ENCODE results near the gene WDR86. TPM values are rescaled to one million over a fixed set of nuclear protein-coding genes. Genes with fewer than 3 reads are reported as not detected.

WDR86 gene
- total RNA-seq, 2 experiments from 2014 or later: 0.29 TPM; not detected in 1

DNA sequence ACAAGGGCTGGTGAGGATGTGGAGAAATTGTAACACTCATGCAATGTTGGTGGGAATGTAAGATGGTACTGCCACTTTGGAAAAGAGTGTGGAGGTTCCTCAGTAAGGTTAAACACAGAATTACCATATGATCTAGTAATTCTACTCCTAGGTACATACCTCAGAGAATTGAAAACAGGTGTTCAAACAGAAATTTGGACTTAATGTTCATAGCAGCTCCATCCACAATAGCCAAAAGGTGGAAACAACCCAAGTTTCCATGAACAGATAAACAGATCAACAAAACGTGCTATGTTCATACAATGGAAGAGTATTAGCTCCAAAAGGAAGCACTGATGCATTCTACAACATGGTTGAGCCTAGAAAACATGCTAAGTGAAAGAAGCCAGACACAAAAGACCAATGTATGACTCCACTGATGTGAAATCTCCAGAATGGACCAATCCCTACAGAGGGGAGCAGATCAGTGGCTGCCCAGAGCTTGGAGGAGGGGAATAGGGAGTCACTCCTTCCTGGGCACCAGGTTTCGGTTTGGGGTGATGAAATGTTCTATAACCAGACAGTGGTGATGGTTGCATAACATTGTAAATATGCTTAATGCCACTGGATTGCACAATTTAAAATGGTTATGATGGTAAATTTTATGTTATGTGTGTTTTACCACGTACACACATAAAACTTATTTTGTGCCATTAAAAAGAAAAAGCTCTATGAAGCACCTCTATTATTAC, 5.7 kb upstream of the WDR86 start:
- no peak overlapping the region for H3K4me3 Mint-ChIP-seq
- H3K27ac Mint-ChIP-seq: no peak overlapping the region
- DNase-seq (no peak), ATAC-seq (no peak)
- peaks cover 10% of the 10 kb centered on the region for H3K4me1 Mint-ChIP-seq
- peaks cover 4% of the 10 kb centered on the region for H3K9me3 Mint-ChIP-seq (ENCODE audit: low read depth)
- CTCF ChIA-PET: interaction anchor here (1.0 to 1.1 kb wide), 2 partner anchors 33 to 344 kb away, joined by 3 to 4 read pairs; no protein-coding TSS in a partner anchor
- peaks cover 65% of the 10 kb centered on the region for H3K27me3 Mint-ChIP-seq
- no peaks in the 10 kb centered on the region for H3K36me3 Mint-ChIP-seq

DNA sequence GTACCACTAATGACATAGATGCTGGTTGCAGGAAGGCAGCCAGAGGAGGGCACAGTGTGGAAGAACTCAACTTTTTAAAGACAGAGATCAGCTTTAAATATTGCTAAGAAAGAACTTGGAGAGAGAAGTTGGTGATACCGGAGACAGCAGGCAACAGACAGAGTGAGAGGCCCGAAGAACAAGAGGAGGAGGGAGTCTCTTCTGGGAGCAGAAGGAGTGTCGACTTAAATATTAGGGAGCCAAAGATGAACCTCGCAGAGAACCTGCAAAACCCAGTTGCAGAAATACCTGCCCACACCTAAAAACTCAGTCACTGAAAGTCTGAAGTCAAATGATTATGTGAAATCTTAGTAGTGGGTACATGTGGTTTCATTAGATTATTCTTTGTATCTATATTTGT, 3.4 kb upstream of the WDR86 start:
- H3K27me3 Mint-ChIP-seq: peaks cover 70% of the 10 kb centered on the region
- ATAC-seq (no peak), DNase-seq (no peak)
- H3K27ac Mint-ChIP-seq: no peak overlapping the region
- peaks cover 19% of the 10 kb centered on the region for H3K4me1 Mint-ChIP-seq
- H3K4me3 Mint-ChIP-seq: no peak overlapping the region
- CTCF ChIA-PET: no interaction called here
- H3K36me3 Mint-ChIP-seq: no peaks in the 10 kb centered on the region
- peaks cover 3% of the 10 kb centered on the region for H3K9me3 Mint-ChIP-seq (ENCODE audit: low read depth)

DNA sequence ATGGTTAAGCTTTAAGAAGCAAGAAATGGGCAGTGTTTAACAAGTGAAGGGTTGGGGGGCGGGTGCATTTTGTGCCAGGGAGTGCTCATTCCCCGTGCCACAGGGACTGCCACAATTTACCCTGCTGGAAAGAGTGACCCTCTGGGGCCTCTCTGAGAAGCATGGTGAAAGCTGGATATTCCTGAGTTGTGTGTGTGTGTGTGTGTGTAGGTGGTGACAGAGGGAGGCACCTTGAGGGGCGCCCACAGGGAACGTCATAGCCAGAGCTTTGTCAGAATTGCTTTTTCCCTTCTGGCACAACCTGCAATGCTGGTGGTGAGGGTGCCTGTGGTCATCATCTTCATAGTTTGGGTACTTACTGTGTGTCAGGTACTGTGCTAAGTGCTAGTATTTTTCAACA, 2.5 kb upstream of the WDR86 start:
- Mint-ChIP-seq H3K4me1 (peaks cover 19% of the 10 kb centered on the region), H3K27me3 (peaks cover 65% of the 10 kb centered on the region), H3K36me3 (no peaks in the 10 kb centered on the region), H3K9me3 (ENCODE audit: low read depth) (no peaks in the 10 kb centered on the region), H3K4me3 (no peak overlapping the region), H3K27ac (no peak overlapping the region)
- ATAC-seq (no peak), DNase-seq (no peak)
- CTCF ChIA-PET: interaction anchor here (1.2 to 1.9 kb wide), 2 partner anchors 16 to 37 kb away, joined by 3 to 11 read pairs; no protein-coding TSS in a partner anchor

DNA sequence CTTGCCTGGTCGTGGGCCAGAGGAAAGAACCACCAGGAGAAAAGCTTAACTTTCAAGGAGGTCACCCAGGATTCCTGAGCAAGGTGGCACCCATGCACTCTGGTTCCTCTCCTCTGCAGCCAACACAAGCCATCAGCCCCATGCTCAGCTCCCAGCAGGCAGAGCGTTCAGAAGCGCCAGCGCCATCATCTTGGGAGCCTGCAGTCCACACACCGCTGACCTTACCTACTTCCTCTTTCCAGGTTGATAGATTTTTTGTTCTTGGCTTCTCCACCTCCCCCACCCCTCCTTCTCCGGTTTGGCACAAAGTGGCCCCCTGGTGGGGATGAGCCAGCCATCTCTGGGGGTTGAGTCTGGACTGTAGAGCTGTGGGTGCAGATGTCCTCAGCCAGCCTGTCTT, 1.7 kb upstream of the WDR86 start:
- no peak for ATAC-seq
- Mint-ChIP-seq H3K9me3 (ENCODE audit: low read depth) (no peaks in the 10 kb centered on the region), H3K27me3 (peaks cover 60% of the 10 kb centered on the region), H3K4me3 (no peak overlapping the region), H3K4me1 (peaks cover 19% of the 10 kb centered on the region), H3K27ac (no peak overlapping the region), H3K36me3 (no peaks in the 10 kb centered on the region)
- DNase-seq: no peak
- CTCF ChIA-PET: interaction anchor here (1.2 to 1.9 kb wide), 2 partner anchors 17 to 37 kb away, joined by 3 to 11 read pairs; no protein-coding TSS in a partner anchor

DNA sequence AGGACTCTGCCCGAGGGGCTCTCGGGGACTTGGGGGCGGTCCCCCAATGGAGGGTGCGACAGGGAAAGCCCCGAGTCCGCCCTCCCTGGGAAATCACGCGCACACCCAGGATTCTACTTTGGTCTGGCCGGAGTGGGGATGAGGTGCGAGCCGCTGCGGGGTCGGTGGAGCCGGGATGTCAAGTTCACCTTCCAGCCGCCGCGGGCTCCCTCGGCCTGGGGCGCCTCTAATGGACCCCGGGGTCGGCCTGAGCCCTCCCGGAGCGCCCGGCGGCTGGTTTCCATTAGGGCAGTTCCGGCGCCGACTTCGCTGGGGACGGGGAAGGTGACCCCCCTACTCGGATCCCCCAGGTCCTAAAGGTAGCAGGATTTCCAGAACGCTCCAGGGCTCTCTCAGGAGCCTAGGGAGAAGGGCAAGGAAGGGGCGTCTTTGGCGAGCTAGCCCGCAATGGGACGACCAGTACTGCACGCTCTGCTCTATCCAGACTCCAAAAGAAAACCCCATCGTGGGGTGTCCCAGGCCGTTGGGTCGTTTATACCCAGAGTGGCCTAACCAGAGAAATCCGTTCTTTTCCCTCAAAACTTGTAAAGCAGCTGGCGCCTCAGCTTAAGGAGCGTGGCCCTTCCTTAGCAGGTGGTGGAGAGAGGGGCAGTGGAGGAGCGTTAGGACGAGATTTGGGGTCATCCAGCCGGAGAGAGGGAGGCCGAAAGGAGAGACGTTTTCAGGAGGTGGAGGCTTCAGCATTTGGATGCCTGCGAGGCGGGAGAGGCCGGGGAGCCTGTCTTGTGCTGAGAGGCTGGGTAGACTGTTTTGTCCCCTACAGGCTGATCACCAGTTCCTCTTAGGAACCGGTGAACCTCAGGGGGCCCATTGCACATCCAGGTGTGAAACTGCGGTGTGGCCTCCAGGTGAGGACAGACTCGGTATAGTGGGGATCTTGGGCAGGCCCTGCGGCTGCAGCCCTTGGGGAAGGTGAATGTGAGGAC, 860 bp upstream of the WDR86 start:
- peaks cover 19% of the 10 kb centered on the region for H3K4me1 Mint-ChIP-seq
- H3K27me3 Mint-ChIP-seq: peaks cover 59% of the 10 kb centered on the region
- H3K9me3 Mint-ChIP-seq (ENCODE audit: low read depth): no peaks in the 10 kb centered on the region
- DNase-seq (no peak), ATAC-seq (no peak)
- no peak overlapping the region for H3K4me3 Mint-ChIP-seq
- H3K36me3 Mint-ChIP-seq: no peaks in the 10 kb centered on the region
- no peak overlapping the region for H3K27ac Mint-ChIP-seq
- CTCF ChIA-PET: interaction anchor here (0.6 to 1.9 kb wide), 3 partner anchors 18 to 42 kb away, joined by 3 to 11 read pairs (median 3); no protein-coding TSS in a partner anchor

DNA sequence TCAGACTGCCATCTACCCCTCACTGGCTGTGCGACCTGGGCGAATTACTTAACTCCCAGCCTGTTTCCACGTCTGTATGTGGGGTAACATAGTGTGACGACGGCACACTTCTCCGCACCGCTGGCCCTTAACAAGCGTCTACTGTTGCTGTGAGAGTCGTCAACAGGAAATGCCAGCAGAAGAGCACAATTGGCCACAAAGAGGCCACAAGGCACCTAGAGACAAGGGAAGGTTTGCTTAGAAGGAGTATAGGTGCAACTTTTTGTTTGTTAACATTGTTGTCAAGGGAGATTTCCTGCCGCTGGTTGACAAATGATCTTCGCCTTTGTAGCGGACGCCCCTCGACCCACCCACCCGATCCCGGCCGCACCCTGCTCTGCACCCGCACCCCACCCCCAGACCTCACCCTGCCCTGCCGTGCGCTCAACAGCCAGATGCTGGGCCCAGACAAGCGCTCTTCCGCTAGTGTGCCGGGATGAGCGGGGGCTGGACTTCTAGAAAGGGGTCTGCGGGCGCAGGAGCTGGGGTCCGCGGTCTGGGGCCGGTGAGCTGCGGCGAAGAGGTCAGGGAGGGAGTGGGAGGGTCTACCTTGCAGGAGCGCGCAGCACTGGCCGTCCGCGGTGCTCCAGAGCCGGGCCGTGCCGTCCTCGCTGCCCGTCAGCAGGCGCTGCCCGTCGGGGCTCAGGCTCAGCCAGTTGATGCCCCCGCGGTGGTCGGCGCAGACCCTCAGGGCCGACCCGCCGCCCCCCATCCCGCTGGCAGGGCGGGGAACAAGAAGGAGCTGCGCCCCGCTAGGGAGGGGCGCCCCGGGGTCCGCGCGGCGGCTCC, 785 bp downstream of the WDR86 start:
- Mint-ChIP-seq H3K27me3 (peaks cover 49% of the 10 kb centered on the region), H3K36me3 (no peaks in the 10 kb centered on the region), H3K4me1 (peaks cover 17% of the 10 kb centered on the region), H3K4me3 (peak overlapping the region; percentile 45), H3K27ac (peak overlapping the region; percentile 54), H3K9me3 (ENCODE audit: low read depth) (no peaks in the 10 kb centered on the region)
- DNase-seq (peak; percentile 74), ATAC-seq (peak; percentile 80)
- CTCF ChIA-PET: interaction anchor here (0.7 to 1.7 kb wide), 2 partner anchors 39 to 58 kb away, joined by 3 read pairs; no protein-coding TSS in a partner anchor

DNA sequence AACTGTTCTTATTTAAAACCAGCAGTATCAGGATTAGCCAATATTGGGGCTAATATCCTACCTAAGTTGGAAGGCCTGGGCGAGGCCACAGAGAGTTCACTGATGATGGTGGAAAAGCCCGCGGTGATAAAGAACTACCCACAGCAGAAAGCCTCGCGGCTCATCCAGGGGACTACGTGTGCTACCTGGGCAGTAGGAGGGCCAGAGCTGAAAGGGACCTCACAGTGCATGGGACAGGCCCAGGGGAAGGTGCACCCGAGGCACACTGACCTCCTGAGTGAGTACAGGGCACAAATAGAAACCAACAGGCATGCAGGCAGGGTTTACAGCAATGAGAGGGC, 1.4 kb downstream of the WDR86 start:
- Mint-ChIP-seq H3K4me1 (peaks cover 16% of the 10 kb centered on the region), H3K4me3 (no peak overlapping the region), H3K9me3 (ENCODE audit: low read depth) (no peaks in the 10 kb centered on the region), H3K27ac (peak overlapping the region; percentile 54), H3K27me3 (peaks cover 43% of the 10 kb centered on the region), H3K36me3 (no peaks in the 10 kb centered on the region)
- ATAC-seq (no peak), DNase-seq (no peak)
- CTCF ChIA-PET: interaction anchor here (1.7 kb wide), 1 partner anchor 58 kb away, joined by 3 read pairs; no protein-coding TSS in a partner anchor

DNA sequence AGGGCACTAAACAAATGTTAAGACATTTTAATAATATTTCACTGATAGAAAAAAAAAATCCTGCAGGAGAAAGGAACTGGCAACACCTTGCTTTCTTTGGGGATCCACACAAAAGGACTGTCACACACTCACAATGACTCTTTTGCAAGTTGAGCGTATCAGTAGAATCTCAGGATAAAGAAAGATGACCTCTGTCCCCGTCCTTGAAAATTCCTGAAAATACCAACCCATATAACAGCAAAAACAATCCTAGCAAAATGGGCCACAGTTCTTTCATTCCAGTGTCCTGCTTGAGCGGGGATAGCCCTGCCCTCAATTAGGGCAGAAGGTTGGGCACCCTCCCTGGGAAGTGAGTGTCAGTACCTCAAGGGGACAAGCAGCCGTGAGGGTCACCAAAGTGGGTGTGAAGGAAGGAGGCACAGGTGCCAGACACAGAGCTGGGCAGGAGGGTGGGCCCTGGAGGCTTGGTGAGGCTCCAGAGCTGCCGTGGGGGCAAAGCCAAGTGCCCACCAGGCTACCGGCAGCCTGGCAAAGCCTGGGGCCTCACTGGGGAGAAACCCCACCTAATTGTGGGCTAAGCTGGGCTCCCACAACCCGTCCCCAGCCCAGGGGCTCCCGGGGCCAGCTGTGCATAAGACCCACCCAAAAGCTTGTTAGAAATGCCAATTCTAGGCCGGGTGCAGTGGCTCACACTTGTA, 2.8 kb downstream of the WDR86 start:
- Mint-ChIP-seq H3K27me3 (peaks cover 29% of the 10 kb centered on the region), H3K4me3 (no peak overlapping the region), H3K36me3 (no peaks in the 10 kb centered on the region), H3K27ac (no peak overlapping the region), H3K4me1 (peaks cover 16% of the 10 kb centered on the region), H3K9me3 (ENCODE audit: low read depth) (no peaks in the 10 kb centered on the region)
- no peak for DNase-seq
- no peak for ATAC-seq
- CTCF ChIA-PET: interaction anchor here (2.4 kb wide), 1 partner anchor 41 kb away, joined by 8 read pairs; no protein-coding TSS in a partner anchor

DNA sequence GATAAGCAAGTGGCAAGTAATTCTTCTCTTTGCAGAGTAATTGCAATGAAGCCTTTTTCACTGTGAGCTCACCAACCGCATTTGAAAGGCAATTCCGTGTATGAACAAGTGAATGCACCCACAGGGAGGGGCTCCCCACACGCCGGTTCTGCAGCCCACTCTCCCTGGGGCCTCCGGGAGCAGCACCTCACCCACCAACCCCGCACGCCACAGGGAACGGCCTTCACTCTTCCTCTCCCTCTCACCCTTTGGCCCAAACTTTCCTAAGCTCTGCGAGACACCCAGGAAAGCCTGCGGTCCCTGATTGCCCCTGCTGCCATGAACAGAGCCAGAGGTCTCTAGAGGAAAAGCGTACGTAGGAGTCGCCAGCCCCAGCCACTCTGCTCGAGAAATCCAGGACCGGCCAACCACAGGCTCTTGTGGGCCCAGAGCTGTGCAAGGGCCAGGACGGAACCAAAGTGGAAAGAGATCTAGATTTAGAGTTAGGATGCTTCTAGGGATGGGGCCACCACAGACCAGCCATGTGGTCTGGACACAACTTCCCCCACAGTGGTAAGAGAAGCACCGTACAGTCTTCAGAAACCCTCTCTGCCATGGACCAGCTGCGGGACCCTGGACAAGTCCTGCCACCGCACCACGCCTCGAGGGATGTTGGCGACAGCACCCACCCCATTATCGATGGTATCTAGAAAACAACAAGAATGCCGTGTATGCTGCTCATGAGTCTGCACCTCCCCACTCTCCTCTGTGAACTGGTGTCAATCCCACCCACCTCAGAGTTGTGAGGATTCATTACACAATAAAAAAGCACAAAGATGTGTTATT, 3.6 kb downstream of the WDR86 start:
- no peak overlapping the region for H3K4me3 Mint-ChIP-seq
- H3K9me3 Mint-ChIP-seq (ENCODE audit: low read depth): no peaks in the 10 kb centered on the region
- H3K36me3 Mint-ChIP-seq: no peaks in the 10 kb centered on the region
- DNase-seq: no peak
- ATAC-seq: no peak
- peaks cover 21% of the 10 kb centered on the region for H3K27me3 Mint-ChIP-seq
- peaks cover 16% of the 10 kb centered on the region for H3K4me1 Mint-ChIP-seq
- no peak overlapping the region for H3K27ac Mint-ChIP-seq
- CTCF ChIA-PET: interaction anchor here (2.4 kb wide), 1 partner anchor 42 kb away, joined by 8 read pairs; no protein-coding TSS in a partner anchor

DNA sequence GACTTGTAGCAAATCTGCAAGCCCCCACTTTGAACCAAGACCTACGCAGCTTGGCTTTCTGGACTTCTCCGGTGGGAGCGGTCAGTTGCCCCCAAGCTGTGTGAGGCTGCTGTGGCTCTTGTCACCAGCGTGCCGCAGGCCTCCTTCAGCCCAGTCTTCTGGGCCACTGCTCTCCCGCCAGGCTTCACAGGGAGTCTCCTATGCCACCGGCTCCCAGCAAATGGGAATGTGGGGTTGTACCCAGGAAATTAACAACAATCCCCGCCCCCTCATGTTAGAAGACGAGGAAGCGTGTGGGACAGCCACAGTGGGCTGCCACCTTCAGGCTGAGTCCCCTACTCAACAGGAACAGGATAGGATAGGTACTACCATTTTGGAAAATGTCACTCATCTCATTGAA, 4.2 kb downstream of the WDR86 start:
- DNase-seq: no peak
- ATAC-seq: no peak
- CTCF ChIA-PET: interaction anchor here (2.4 kb wide), 1 partner anchor 43 kb away, joined by 8 read pairs; no protein-coding TSS in a partner anchor
- Mint-ChIP-seq H3K4me3 (no peak overlapping the region), H3K4me1 (peaks cover 14% of the 10 kb centered on the region), H3K27me3 (peaks cover 15% of the 10 kb centered on the region), H3K27ac (no peak overlapping the region), H3K9me3 (ENCODE audit: low read depth) (no peaks in the 10 kb centered on the region), H3K36me3 (no peaks in the 10 kb centered on the region)

DNA sequence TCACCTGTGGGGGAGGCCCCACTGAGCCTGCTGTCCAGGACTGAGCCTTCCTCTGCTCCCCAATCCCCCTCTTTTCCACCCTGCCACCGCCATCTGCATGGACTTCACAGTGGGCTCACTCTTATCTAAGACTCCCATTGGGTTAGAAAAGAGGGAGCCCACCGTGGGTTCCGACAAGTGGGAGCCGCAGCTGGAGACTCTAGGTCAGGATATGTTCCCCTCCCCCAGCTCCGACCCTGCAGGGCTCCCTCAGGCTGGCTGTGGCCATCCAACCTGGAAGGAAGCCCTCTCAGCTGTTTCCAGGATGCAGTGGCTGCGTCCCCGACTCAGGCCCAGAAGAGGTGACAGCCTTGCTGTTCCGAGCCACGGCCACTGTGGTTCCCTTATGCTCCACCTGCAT, 4.8 kb downstream of the WDR86 start:
- H3K36me3 Mint-ChIP-seq: no peaks in the 10 kb centered on the region
- H3K4me3 Mint-ChIP-seq: no peak overlapping the region
- no peak overlapping the region for H3K27ac Mint-ChIP-seq
- DNase-seq (no peak), ATAC-seq (no peak)
- peaks cover 11% of the 10 kb centered on the region for H3K27me3 Mint-ChIP-seq
- no peaks in the 10 kb centered on the region for H3K9me3 Mint-ChIP-seq (ENCODE audit: low read depth)
- CTCF ChIA-PET: no interaction called here
- H3K4me1 Mint-ChIP-seq: peaks cover 14% of the 10 kb centered on the region
